ENCODE results near the gene CIBAR2.

The CIBAR2 gene

GRCh38 chr16:85112364-85112763 lies at the start of gene CIBAR2:
Gene CIBAR2 (minus strand): TSS chr16:85112472. CDS start chr16:85112352, 120 bp downstream.
- no peak for DNase-seq (ENCODE audit: insufficient read length, low spot score)
- TF ChIP-seq CTCF (IDR thresholded peaks at IDR 0.05; ENCODE audit: insufficient read depth, missing control alignments), result no peak
- FAIRE-seq, result no peak

- no peak for DNase-seq (ENCODE audit: insufficient read length, low spot score)
Measured at GRCh38 chr16:85159179-85159980, 47.1 kb upstream of the CIBAR2 start.

GRCh38 chr16:85158743-85159178 lies 46.5 kb upstream of the CIBAR2 start:
- no peak for DNase-seq (ENCODE audit: insufficient read length, low spot score)
- no peak for FAIRE-seq
- TF ChIP-seq CTCF (IDR thresholded peaks at IDR 0.05; ENCODE audit: insufficient read depth, missing control alignments), result no peak

More at GRCh38 chr16:85159179-85159980, 47.1 kb upstream of the CIBAR2 start:
- no peak for TF ChIP-seq CTCF (IDR thresholded peaks at IDR 0.05; ENCODE audit: insufficient read depth, missing control alignments)
- no peak for FAIRE-seq

GRCh38 chr16:85157813-85158742 lies 45.8 kb upstream of the CIBAR2 start:
- DNase-seq (ENCODE audit: insufficient read length, low spot score) (no peak), FAIRE-seq (no peak)
- TF ChIP-seq CTCF (IDR thresholded peaks at IDR 0.05; ENCODE audit: insufficient read depth, missing control alignments), result no peak

GRCh38 chr16:85157372-85157771 lies 45.1 kb upstream of the CIBAR2 start:
- DNase-seq (ENCODE audit: insufficient read length, low spot score), result no peak
- TF ChIP-seq CTCF (IDR thresholded peaks at IDR 0.05; ENCODE audit: insufficient read depth, missing control alignments), result no peak
- no peak for FAIRE-seq

- TF ChIP-seq CTCF (IDR thresholded peaks at IDR 0.05; ENCODE audit: insufficient read depth, missing control alignments), result no peak
- no peak for FAIRE-seq
- DNase-seq (ENCODE audit: insufficient read length, low spot score), result no peak
Measured at GRCh38 chr16:85156869-85157268, 44.6 kb upstream of the CIBAR2 start.

All from D721Med (cell line).